Fibroblast of skin of scalp (primary cell): Measurements from ENCODE around the gene PNPLA1.

Experiments
- DNase-seq: peaks from one replicate; pipeline ENCODE4 v3.0.0-alpha.2; 2013

Gene PNPLA1

DNA sequence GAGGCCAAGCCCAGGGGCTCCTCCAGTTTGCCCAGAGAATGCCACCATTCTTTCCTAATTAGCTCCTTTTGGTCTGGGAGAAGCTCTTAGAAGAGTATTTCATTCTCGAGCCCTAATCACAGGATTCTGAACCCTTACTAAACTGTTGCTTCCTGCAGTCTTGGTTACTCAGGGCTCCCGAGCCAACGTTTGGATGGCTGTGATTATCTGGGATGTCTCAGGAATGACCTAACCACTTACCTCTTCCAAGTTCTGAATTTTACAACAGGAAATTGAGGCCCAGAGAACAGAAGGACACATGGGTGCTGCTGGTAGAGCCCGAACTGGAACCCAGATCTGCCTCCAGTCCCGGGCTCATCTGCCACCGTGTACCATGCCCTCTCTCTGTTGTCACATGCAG, 22.2 kb upstream of the PNPLA1 start:
- DNase-seq: no peak

GRCh38 chr6:36248980-36249379, 20.9 kb upstream of the PNPLA1 start:
- DNase-seq: no peak

DNA sequence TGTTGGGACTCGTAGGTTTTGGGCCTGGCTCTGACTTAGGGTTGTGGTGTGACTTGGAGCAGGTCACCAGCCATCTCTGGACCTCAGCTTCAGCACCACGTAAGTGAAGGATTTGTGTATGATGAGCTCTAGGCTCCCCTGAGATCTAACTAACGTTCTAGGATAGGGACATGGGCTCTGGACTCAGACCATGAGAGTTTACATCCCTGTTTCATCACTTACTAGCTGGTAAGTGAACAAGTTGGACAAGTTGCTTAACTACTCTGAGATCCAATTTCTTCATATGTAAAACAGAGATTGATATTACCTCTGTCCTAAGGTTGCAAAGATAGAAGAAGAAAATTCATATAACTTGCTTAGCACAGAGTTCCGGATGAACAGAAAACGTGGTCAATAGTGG, 20.3 kb upstream of the PNPLA1 start:
- DNase-seq: no peak

GRCh38 chr6:36252005-36252404, 17.9 kb upstream of the PNPLA1 start:
- DNase-seq: no peak

GRCh38 chr6:36263390-36264000, 6.4 kb upstream of the PNPLA1 start:
- DNase-seq: no peak

GRCh38 chr6:36265744-36266143, 4.1 kb upstream of the PNPLA1 start:
- DNase-seq: no peak

GRCh38 chr6:36266913-36267644, 2.8 kb upstream of the PNPLA1 start:
- DNase-seq: no peak

GRCh38 chr6:36267731-36268477, 2.0 kb upstream of the PNPLA1 start:
- no peak for DNase-seq

DNA sequence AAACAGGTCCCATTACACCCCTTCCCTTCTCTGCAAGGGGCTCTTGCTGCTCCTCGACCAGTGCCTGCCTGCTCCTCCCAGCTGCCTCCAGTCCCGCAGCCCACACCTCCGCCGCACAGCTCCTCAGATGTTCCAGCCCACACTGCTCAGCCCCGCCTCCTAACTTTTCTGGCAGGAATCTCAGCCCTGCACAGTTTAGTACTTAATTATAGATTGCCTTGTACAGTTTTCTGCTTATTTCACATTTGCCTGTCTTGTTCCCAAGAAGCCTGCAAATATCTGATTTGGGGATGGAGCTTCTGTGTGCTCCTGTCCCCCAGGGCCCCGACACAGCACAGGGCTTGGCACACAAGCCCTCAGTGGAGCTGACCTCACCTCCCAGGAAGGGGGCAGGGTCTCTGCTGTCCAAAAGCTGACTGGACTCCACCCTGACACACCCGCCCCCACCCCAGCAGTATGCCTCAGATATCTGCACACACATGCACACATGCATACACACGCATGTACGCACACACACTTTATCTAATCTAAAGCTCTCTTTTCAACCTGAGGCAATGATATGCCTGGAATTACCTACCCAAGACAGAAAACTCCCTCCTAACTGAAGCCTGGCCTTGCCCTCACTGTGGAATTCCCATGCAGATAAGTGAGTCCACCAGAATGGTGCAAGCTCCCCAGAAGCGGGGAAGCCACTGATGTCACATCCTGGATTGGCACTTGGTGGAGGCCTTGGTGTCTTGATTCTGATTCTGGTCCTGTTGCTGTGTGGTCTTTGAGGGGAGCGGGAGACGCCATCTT, 1.2 kb upstream of the PNPLA1 start:
- no peak for DNase-seq

- DNase-seq: no peak
These were observed 2.4 kb downstream of the PNPLA1 start for GRCh38 chr6:36272234-36272633.

- no peak for DNase-seq
These were observed 3.2 kb downstream of the PNPLA1 start for GRCh38 chr6:36273067-36273466.

- no peak for DNase-seq
These were observed 4.1 kb downstream of the PNPLA1 start for GRCh38 chr6:36273802-36274514.

DNA sequence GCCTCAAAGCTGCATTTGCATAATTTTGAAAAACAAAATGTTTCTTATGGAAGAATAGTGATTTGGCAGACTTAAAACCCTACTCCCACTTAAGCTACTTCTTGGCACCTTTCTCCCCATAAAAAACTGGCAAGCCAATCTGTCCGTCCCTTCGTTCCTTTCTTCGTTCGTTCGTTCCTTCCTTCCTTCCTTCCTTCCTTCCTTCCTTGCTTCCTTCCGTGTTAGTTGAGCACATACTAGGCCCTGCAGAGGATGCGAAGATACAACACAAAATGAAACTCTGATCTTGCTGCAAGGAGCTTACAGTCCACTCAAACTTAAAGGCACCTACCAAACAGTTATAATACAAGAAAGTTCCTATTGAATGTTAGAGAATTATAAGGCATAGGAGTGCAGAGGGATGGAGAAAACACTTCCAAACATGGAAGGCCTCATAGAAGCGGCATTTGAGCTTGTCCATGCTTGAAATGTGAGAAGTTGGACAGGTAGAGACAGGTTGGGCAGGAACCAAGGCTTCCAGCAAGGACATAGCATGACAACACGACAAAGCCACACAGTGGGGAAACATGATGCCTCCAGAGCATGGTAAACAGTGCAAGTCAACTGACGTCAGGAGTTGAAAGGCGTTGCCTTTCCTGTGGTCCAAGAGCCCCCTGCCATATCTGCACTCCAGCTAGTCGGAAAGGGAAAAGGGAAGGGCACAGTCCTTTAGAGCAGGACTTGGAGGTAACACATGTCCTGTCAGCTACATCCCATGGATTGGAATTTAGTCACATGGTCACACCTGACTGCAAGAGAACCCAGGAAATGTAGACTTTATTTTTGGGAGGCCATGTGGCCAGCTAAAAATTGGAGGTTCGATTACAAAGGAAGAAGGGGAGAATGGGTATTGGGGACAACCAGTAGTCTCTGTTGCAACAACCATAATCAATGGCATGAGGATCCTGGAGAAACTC, 7.0 kb downstream of the PNPLA1 start:
- DNase-seq: no peak

DNA sequence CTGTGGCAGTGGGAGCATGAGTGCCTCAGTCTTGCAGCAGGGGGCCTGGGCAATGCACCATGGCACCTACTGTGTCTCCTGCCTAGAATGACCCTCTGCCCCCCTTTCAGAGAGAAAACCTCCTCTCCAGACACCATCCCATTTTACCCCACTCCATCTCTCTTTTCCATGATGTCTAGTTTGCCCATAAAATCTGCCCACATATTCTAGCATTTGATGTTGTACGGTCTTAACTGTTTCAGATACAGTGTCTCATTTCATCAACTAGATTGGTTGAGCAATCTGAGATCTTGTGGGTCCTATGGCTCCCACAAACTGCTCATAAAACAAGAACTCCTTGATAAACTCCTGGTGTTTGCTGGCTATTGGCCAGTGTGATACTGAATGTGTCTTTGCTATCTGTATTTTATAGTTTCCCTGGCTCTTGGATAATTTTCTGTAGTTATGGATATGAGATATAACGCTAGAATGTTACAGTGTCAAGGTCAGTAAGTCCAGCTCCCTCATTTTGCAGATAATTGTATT, 8.1 kb downstream of the PNPLA1 start:
- no peak for DNase-seq

DNA sequence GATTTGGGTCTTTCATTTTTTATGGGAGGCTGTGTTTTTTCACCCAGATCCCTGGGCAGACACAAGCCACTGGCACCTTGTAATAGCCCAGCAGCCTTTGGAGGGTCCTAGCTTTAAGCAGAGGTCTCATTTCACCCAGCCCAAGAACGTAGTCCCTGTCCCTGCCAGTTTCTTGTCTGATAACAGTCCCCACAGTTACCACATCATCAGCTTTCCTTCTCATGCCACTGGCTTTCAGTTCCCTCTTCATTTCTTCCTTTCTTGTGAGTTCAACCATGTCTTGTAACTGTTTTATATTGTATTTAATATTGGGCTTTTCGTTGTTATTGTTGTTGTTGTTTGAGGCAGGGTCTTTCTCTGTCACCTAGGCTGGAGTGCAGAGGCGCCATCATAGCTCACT, 10.6 kb downstream of the PNPLA1 start:
- no peak for DNase-seq

DNA sequence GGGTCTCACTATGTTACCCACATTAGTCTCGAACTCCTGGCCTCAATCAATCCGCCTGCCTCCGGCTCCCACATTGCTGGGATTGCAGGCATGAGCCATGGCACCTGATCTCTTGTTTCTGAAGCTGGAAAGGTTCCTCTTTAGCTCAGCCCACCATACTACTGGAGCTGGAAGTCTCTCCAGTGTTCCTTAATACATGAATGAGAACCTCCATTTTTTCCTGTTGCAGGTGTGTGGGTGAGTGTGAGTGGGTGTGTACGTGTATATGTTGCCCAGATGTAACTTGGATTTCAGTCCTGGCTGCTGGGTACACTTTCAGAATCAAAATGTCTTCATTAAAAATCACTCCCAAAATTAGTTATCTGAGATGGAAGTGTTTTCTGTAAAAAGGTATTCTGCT, 11.1 kb downstream of the PNPLA1 start:
- no peak for DNase-seq

DNA sequence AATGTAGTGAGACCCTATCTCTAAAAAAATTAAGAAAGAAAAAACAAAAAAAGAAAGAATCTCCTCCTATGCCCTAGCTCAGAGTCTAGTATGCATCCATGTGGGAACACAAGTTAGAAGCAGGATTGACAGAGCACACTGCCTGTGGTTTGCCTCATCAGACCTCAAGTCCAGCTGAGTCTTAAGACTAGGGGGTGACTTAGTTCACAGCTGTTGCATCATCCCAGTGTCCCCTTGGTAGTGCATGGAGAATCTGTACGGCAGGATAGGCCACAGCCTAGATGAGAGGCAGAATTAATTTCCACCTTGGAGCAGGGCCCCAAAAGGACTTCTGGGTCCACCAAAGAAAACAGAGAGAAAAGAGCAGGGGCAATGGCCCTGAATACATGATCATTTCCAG, 13.7 kb downstream of the PNPLA1 start:
- no peak for DNase-seq

GRCh38 chr6:36284359-36284758, 14.5 kb downstream of the PNPLA1 start:
- DNase-seq: no peak

GRCh38 chr6:36285187-36285671, 15.4 kb downstream of the PNPLA1 start:
- DNase-seq: no peak

DNA sequence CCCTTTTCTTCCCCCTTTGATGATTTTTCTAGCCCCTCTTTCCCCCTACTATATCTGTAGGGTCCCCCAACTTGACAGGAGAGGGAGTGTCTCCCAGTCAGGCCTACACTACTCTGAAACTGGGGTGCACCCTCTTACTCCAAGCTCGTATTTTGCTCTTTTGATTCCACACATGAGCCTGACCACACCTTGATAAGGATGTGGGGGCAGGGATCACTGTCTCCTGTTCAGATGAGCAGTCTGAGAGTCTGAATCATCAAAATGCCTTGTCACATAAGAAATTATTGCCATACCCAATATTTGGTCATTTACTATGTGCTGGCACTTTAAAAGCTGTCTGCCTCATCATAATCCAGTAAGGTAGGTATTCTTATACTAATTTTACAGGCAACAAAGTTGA, 15.9 kb downstream of the PNPLA1 start:
- no peak for DNase-seq

DNA sequence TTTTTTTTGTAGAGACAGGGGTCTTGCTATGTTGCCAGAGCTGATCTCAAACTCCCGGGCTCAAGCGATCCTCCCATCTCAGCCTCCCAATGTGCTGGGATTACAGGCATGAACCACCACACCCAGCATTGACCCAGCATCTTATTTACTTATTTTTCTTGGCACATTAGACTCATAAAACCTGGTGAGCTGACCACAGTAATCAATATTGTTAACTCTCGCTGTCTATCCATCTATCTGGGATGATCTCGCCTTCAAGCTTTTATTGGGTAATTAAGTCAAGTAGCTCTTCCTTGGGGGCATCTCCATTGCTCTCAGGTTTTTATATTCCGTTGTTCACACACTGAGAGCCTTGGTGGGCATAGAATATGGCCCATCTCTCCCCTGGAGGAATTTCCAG, 17.0 kb downstream of the PNPLA1 start:
- no peak for DNase-seq
